KOPT-K1 (cell line): ENCODE measurements around the gene HOXD11.

ENCODE experiments used
- H3K27ac ChIP-seq: fragments of 200-600 bp; sonication (generic); 2 replicates; pipeline ENCODE4 v1.5.1; 2016; ENCODE audit warnings: antibody characterized with exemption, mild to moderate bottlenecking, low read depth, low read length; ENCODE audit not compliant: poor library complexity, severe bottlenecking
- H3K36me3 ChIP-seq: fragments of 200-600 bp; sonication (generic); 2 replicates; pipeline ENCODE4 v1.5.1; 2017; ENCODE audit warnings: antibody characterized with exemption, mild to moderate bottlenecking, low read length, moderate library complexity; ENCODE audit not compliant: insufficient read depth
- H3K9me3 ChIP-seq: fragments of 200-600 bp; sonication (generic); 2 replicates; pipeline ENCODE4 v1.5.1; 2017; ENCODE audit warnings: antibody characterized with exemption, low read length, mild to moderate bottlenecking; ENCODE audit not compliant: insufficient read depth, poor library complexity, severe bottlenecking

Gene HOXD11

DNA sequence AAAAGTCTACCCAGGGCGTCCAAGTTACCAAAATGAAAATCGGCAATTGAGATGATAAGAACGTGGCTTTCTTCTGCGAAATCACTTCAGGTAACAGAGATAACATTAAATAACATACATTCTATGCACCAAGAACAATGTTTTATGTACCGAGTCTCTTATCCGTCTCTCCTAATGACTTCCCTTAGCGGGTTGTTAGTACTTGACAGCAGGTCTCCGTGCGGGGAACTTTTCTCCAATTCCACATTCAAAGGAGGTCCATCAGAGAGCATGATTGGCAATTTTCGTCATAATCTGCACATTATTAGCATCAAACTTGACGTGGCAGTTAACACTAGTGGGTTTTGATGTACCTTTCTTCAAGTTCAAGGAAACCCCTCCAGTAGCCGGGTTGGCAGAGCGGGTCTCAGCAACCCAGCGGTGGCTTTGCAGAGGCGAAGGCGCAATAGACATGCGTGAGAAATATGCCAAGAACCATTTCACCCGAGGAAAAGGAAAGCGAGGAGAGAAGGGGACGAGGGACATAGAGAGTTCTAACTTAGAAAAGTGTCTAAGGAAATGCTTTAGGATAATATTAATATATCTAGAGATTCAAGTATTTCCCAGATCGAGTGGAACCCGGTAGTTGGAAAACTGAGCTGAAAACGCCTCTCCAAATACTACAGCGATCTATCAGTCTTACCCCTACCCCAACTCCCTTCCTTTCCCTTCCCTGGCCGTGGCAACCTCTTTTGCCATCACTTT lies 28.4 kb upstream of the HOXD11 start:
- Histone ChIP-seq H3K36me3 (no peaks in the 10 kb centered on the region), H3K27ac (no peak overlapping the region), H3K9me3 (peaks cover 14% of the 10 kb centered on the region)

DNA sequence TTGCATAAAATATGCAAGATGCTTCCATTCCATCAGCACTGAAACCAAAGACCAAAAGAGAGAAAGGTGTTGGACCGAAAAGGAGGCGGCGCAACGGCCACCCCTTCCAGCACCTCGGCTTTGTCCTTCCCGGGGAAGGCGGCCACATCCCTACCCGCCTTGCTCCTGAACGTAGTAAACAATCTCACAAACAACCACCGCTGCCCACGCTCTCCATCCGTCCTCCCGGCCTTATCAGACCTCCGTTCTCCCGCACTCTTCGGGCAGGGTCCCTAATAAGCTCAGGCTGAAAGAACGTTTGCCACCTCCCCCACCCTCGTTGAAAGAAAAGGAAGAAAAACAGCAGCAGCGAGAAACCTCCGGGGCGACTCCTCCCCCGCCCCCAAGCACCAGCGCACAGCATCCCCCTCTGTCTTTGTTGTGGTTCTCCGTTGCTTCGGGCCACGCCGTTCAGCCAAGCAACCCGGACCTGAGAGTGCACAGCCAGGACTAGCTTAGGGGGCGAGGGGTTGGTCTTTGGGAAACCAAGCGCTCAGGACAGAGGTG lies 27.7 kb upstream of the HOXD11 start:
- Histone ChIP-seq H3K36me3 (no peaks in the 10 kb centered on the region), H3K27ac (no peak overlapping the region), H3K9me3 (peaks cover 14% of the 10 kb centered on the region)

DNA sequence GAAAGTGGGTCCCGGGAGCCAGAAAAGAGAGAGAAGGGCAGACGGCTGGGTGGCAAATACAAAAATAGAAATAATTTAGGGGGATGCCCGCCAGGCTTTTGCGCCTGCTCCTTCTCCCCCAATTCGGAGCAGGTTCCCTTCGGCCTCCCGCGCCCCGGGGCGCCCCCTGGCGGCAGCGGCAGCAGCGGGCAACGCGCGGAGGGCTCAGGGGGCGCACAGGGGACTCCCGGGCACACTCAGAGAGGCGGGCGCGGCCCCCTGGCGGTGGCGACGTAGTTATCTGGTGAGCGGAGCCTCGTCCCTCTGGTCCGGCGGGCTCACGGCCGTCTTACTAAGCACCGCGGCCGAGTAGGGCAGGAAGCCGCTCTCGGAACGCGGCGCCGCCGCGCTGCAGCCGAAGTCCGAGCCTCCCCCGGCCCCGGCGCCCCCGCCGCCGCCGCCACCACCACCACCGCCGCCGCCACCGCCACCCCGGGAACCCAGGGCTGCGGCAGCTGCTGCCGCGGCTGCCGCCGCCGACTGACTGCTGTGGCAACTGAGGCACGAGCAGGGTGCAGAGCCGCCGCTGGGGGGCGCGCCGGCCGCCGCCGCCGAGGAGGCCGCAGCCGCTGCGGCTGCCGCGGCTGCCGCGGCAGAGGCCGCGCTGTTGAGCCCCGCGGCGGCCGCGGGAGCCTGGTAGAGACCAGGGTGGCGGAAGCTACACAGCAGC lies 27.1 kb upstream of the HOXD11 start:
- H3K9me3 ChIP-seq = peaks cover 14% of the 10 kb centered on the region
- no peak overlapping the region for H3K27ac ChIP-seq

DNA sequence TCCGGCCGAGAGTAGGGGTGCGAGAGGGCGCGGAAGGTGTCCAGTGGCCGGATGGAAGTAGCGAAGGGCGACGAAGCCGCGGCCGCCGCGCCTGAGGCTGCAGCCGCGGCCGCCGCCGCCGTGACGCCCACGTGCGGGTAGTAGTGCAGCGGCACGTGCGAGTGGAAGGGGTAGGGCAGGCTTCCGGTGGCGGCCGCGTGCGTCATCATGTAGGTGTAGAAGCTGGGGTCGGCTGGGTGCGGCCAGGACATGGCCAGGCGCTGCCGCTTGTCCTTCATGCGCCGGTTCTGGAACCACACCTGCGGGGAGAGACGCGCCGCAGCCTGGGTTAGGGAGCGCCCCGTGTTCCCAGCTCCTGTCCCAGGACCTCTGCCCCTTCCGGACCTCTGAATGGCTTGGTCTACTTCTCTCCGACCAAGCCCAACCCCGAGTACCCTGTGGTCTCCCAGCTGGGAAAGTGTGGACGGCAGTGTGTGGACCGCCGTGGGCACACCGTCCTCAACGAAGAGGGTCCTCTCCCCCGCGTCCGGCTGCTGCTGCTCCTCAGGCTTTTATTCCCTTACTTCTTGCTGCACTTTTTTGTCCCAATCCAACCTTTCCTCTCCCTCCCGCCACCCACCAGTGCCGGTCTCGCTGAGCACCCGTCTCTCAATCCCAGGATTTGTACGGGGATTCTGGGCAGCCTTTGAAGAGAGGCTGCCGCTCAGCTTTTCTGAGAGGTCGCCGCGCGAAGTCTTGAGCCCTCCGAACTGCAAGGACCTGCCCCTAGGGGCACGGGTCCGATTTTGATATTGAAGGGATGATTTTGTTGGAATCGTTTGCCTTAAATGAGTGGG lies 26.3 kb upstream of the HOXD11 start:
- peaks cover 14% of the 10 kb centered on the region for H3K9me3 ChIP-seq
- no peak overlapping the region for H3K27ac ChIP-seq
- no peaks in the 10 kb centered on the region for H3K36me3 ChIP-seq

More for the DNA sequence above, 27.1 kb upstream of the HOXD11 start:
- H3K36me3 ChIP-seq = no peaks in the 10 kb centered on the region

DNA sequence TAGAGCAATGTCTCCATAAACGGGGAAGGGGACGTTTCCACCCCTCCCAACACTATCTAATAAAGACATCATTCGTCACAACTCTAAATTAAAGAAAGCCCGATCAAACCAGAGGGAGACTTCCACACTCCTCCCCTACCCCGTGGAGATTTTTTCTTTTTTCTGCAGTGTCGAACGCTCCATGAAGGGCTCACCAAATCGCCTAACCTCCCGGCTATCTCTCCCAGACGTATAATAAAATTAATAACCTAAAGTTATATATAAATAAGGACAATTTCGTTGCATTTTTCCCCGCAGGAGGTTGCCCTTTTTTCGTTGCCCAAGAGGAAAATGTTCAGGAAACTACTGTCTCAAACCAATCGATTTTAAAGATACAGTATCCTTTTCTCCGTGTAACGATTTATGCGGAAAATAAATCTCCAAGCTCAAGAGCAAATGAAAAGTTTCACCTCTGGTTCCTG lies 25.7 kb upstream of the HOXD11 start:
- Histone ChIP-seq H3K9me3 (peaks cover 14% of the 10 kb centered on the region), H3K27ac (no peak overlapping the region), H3K36me3 (no peaks in the 10 kb centered on the region)

DNA sequence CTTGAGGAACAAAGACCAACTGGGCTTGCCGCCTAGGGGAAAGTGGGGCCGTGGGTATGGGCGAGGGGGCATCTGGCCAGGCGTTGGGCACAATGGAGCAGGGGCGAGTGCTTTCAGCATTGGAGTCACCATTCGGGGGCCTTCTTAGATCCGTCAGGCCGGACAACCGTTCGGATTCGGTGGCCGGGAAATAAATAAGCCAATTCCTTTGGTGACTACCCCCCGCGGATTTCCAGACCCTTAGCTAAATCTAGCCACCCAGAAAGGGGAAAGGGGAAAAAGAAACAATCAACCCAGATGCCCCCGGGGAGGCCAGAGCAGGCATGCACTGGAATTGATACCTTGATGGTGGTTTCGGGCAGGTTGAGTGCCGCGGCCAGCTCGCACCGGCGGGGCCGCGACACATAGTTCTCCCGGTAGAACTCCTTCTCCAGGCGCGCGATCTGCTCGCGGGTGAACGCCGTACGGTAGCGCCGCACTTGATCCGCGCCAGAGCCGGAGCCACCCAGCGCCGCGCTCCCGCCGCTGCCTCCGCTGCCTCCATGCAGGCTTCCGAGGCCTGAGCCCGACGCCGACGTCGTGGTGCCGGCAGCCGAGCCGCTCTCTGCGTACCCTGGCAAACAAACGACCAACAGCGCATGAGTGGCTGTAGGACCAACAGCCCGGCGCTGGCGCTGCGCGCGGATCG lies 25.1 kb upstream of the HOXD11 start:
- H3K9me3 ChIP-seq = peaks cover 14% of the 10 kb centered on the region

DNA sequence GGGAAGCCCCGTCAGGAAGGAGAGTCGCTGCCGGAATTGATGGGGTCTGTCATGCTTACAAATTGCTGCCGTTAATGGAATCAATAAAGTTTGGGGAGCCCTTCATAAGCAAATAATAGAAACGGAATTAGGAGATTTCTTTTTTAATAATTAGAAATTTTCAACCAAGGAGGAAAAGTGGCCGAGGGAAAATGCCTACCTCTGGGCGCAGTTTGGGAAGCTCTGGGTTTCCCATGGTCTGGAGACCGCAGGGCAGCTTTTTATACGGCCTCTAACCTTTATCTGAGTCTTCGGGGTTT lies 24.6 kb upstream of the HOXD11 start:
- Histone ChIP-seq H3K36me3 (no peaks in the 10 kb centered on the region), H3K9me3 (peaks cover 14% of the 10 kb centered on the region), H3K27ac (no peak overlapping the region)

More for the DNA sequence above, 25.1 kb upstream of the HOXD11 start:
- H3K36me3 ChIP-seq = no peaks in the 10 kb centered on the region
- no peak overlapping the region for H3K27ac ChIP-seq

DNA sequence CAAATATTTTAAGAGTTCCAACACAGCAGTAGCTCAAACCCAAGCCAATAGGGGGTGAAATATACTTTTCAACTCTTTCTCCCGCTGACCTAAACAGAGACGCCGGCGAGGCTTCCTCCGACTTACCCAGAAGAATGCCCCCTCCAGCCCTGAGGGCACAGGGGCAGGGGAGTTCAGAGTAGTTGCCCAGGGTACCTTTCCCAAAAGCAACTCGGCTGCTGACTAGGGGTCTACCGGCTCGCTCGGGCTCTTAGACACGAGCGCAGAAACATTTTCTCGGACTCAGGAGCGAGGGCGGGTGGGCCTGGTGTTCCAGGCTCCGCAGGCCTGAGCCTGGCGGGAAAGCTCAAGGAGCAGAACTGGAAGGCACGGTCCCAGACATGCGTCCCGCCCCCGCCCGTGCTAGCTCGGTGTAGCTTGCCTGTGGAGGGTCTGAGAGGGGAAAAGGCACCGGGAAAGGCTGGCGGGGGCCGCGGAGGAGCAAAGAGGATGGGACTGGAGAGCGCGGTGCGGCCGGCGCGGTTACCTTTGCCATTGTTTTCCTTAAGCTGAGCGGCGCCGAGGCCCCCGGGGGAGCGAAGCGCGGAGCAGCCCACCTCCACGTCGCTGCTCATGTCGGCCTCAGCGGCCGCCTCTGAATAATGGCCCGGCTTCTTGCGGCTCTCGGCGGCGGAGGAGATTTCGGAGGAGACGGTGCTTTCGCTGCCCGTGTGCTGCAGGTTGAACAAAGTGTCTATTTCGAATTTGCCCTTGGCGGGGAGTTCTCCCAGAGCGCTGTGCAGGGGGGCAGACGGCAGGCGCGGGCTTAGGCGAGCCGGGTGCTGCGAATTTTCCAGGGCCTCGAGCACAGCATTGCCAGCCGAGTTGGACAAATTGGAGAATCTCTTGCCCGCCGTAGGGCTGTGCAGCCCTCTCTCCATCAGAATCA lies 24.0 kb upstream of the HOXD11 start:
- no peaks in the 10 kb centered on the region for H3K36me3 ChIP-seq
- no peak overlapping the region for H3K27ac ChIP-seq
- peaks cover 14% of the 10 kb centered on the region for H3K9me3 ChIP-seq

DNA sequence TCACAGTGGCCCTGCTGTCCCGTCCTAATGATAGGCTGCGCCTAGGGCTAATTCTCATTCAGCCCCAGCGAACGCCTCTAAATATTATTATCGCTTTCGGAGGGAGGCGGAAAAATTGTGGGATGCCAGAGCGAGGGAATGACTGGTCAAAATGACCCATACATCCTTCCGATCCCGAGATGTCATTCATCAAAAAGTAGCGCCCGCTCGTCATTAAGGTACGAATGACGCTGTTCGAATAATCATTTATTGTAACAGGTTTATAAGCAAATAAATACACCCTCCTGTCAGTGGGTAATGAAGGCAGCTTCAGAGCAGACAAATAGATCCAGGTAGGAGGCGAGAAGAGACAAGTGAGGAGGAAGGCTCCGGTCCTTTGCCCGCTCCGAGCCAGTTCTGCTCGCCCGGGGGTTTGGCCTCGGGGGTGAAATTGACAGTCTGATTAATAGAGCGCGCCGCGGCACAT lies 23.3 kb upstream of the HOXD11 start, which contains the start of gene EVX2:
Gene EVX2, minus strand, starts transcription at position 167 of the 466 bp plus-strand sequence. CDS start 186 bp downstream, outside the sequence.
- H3K9me3 ChIP-seq = peaks cover 9% of the 10 kb centered on the region
- H3K36me3 ChIP-seq = no peaks in the 10 kb centered on the region
- no peak within 1 kb of the TSS for H3K27ac ChIP-seq

DNA sequence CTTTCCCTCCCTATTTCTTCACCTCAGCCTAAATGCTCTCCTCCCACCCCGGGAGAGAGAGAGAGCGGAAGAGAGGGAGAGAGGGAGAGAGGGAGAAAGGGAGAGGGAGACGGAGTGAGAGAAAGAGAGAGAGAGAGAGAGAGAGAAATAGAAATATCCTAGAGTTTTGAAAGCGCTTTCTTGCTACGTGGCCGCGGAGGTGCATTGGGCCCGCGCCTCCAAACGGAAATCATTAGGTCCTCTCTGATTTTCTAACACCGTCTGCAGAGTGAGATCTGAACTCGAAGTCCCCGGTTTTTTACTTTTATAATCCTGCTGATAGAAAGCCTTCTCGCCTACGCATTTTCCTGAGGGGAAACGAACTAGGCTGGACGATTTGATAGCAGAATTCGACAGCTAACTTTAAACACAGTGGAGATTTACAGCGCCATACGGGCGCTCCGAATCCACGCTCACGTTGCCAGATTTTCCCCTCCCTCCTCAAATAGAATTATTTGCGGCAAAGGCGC lies 22.4 kb upstream of the HOXD11 start:
- Histone ChIP-seq H3K9me3 (peaks cover 2% of the 10 kb centered on the region), H3K27ac (no peak overlapping the region), H3K36me3 (no peaks in the 10 kb centered on the region)

DNA sequence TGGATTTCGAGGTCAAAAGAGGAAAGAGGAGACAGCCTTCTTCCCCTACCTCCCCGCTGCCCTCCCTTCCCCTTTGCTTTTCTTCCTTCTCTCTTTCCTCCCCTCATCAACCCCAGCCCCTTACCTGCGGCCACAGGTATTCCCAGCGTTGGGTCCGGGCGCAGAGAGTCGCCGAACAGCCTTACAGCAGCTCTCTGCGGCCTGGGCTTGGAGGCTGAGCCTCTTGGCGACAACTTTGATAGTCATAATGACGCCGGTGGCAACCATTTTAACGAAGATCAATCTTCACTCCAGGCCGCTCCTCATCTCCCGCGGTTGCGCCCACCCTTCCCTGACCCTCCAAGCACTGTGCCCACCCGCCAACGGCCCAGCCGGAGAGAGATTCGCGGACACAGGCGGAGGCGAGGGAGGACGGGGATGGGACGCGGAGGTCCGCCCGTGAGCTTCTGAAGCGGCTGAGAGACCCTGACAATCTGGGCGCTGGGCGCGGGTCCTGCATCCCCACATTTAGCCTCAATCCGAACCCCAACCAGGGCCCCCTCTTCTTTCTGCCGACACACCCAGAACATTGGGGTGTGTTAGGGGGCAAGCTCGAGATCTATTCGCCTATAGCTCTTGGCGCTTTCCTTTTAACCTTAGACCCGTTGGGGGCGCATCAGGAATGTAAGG lies 21.8 kb upstream of the HOXD11 start:
- H3K9me3 ChIP-seq = no peaks in the 10 kb centered on the region
- no peaks in the 10 kb centered on the region for H3K36me3 ChIP-seq
- H3K27ac ChIP-seq = no peak overlapping the region

DNA sequence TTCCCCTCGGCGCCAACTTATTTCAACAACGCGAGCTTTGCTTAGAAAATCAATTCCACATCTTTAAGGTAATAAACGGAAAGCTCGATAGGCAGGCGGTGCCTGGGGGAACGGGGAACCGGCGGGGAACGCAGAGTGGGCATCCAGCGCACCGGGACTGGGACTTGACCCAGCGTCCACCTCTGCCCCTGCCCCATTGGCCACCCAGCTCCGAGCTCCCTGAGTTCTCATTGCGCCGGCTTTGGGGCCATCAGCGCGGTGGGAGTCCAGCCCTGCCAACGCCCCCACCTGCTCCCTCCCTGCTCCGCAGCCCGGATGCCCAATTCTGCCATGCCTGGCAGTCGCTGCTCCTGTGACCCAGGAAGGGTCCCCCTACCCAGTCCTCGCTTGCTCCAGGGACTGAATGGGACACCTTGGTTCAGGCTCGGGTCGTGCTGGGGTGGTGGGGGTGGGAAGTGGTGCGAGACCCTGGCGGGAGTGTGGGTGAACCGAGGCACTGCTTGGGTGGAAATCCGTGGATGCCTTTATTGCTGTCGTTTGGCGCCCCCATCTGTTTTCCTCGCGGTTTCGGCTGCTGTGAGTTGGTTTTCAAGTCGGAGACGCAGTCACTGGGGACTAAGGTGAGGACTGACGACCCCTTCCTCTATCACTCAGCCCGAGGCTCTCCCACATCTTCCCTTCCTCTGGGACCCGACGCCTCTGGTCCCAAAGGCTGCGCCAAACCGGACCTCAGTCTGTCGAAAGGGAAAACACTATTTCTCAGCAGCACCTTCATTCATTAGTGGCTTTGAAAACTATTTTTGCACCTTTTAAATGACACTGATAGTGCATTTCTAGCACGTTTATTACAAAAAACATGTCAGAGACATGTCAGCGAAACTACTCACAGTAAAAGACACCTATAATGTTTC lies 21.0 kb upstream of the HOXD11 start:
- H3K9me3 ChIP-seq = no peaks in the 10 kb centered on the region
- H3K36me3 ChIP-seq = no peaks in the 10 kb centered on the region

More for the DNA sequence above, 21.0 kb upstream of the HOXD11 start:
- no peak overlapping the region for H3K27ac ChIP-seq
